IPS-15b (cell line): Measurements from ENCODE around the gene FGD3.

ENCODE experiments used
- H3K27me3 ChIP-seq: one replicate; pipeline ENCODE4 v1.6.1; 2013; ENCODE audit warnings: low read length; ENCODE audit not compliant: control insufficient read depth, insufficient read depth
- H3K36me3 ChIP-seq: one replicate; pipeline ENCODE4 v1.6.1; 2013; ENCODE audit warnings: low read length; ENCODE audit not compliant: control insufficient read depth, insufficient read depth
- H3K4me1 ChIP-seq: one replicate; pipeline ENCODE4 v1.6.1; 2013; ENCODE audit warnings: mild to moderate bottlenecking, low read length; ENCODE audit not compliant: control insufficient read depth, insufficient read depth
- H3K4me3 ChIP-seq: one replicate; pipeline ENCODE4 v1.5.1; 2013; ENCODE audit warnings: low read depth, low read length
- H3K9ac ChIP-seq: one replicate; pipeline ENCODE4 v1.6.1; 2013; ENCODE audit warnings: low read depth, mild to moderate bottlenecking, low read length
- H3K9me3 ChIP-seq: one replicate; pipeline ENCODE4 v1.6.1; 2013; ENCODE audit warnings: mild to moderate bottlenecking, low read length; ENCODE audit not compliant: control insufficient read depth, insufficient read depth

FGD3 gene

GRCh38 chr9:93065135-93065720 is 117.9 kb downstream of the FGD3 start:
- Histone ChIP-seq H3K4me3 (no peak overlapping the region), H3K36me3 (no peaks in the 10 kb centered on the region), H3K9me3 (no peaks in the 10 kb centered on the region), H3K4me1 (no peaks in the 10 kb centered on the region), H3K9ac (no peak overlapping the region), H3K27me3 (no peaks in the 10 kb centered on the region)

GRCh38 chr9:93066978-93067603 is 119.8 kb downstream of the FGD3 start:
- H3K9ac ChIP-seq, result no peak overlapping the region

GRCh38 chr9:93068956-93069355 is 121.6 kb downstream of the FGD3 start:
- Histone ChIP-seq H3K27me3 (no peaks in the 10 kb centered on the region), H3K9ac (no peak overlapping the region), H3K4me3 (no peak overlapping the region), H3K4me1 (no peaks in the 10 kb centered on the region), H3K36me3 (no peaks in the 10 kb centered on the region), H3K9me3 (no peaks in the 10 kb centered on the region)

More at GRCh38 chr9:93066978-93067603, 119.8 kb downstream of the FGD3 start:
- H3K36me3 ChIP-seq, result no peaks in the 10 kb centered on the region
- no peaks in the 10 kb centered on the region for H3K27me3 ChIP-seq
- H3K4me3 ChIP-seq, result no peak overlapping the region
- no peaks in the 10 kb centered on the region for H3K4me1 ChIP-seq
- H3K9me3 ChIP-seq, result no peaks in the 10 kb centered on the region

- H3K9ac ChIP-seq, result no peak overlapping the region
- no peaks in the 10 kb centered on the region for H3K27me3 ChIP-seq
- H3K4me1 ChIP-seq, result no peaks in the 10 kb centered on the region
- H3K4me3 ChIP-seq, result no peak overlapping the region
- H3K36me3 ChIP-seq, result no peaks in the 10 kb centered on the region
- H3K9me3 ChIP-seq, result no peaks in the 10 kb centered on the region
These were observed 124.1 kb downstream of the FGD3 start for GRCh38 chr9:93071464-93071863.

GRCh38 chr9:93072383-93072795 is 125.1 kb downstream of the FGD3 start:
- Histone ChIP-seq H3K4me1 (no peaks in the 10 kb centered on the region), H3K27me3 (no peaks in the 10 kb centered on the region), H3K9ac (no peak overlapping the region), H3K4me3 (no peak overlapping the region), H3K36me3 (no peaks in the 10 kb centered on the region), H3K9me3 (no peaks in the 10 kb centered on the region)

- no peaks in the 10 kb centered on the region for H3K36me3 ChIP-seq
- no peak overlapping the region for H3K9ac ChIP-seq
- H3K9me3 ChIP-seq, result no peaks in the 10 kb centered on the region
- H3K4me1 ChIP-seq, result no peaks in the 10 kb centered on the region
- no peaks in the 10 kb centered on the region for H3K27me3 ChIP-seq
- H3K4me3 ChIP-seq, result no peak overlapping the region
These were observed 128.9 kb downstream of the FGD3 start for GRCh38 chr9:93076101-93076791.

GRCh38 chr9:93076792-93077128 is 129.4 kb downstream of the FGD3 start:
- Histone ChIP-seq H3K27me3 (no peaks in the 10 kb centered on the region), H3K36me3 (no peaks in the 10 kb centered on the region), H3K9me3 (no peaks in the 10 kb centered on the region), H3K4me3 (no peak overlapping the region), H3K4me1 (no peaks in the 10 kb centered on the region), H3K9ac (no peak overlapping the region)

- H3K36me3 ChIP-seq, result no peaks in the 10 kb centered on the region
- no peak overlapping the region for H3K4me3 ChIP-seq
- no peaks in the 10 kb centered on the region for H3K4me1 ChIP-seq
- no peaks in the 10 kb centered on the region for H3K9me3 ChIP-seq
- no peaks in the 10 kb centered on the region for H3K27me3 ChIP-seq
- no peak overlapping the region for H3K9ac ChIP-seq
These were observed 130.0 kb downstream of the FGD3 start for GRCh38 chr9:93077367-93077766.

- Histone ChIP-seq H3K4me1 (no peaks in the 10 kb centered on the region), H3K27me3 (no peaks in the 10 kb centered on the region), H3K9ac (no peak overlapping the region), H3K9me3 (no peaks in the 10 kb centered on the region), H3K4me3 (no peak overlapping the region), H3K36me3 (no peaks in the 10 kb centered on the region)
These were observed 130.5 kb downstream of the FGD3 start for GRCh38 chr9:93077811-93078210.

- H3K27me3 ChIP-seq, result no peaks in the 10 kb centered on the region
- no peaks in the 10 kb centered on the region for H3K4me1 ChIP-seq
- H3K9ac ChIP-seq, result no peak overlapping the region
- H3K4me3 ChIP-seq, result no peak overlapping the region
- no peaks in the 10 kb centered on the region for H3K9me3 ChIP-seq
- no peaks in the 10 kb centered on the region for H3K36me3 ChIP-seq
These were observed 132.0 kb downstream of the FGD3 start for GRCh38 chr9:93079371-93079770.

- Histone ChIP-seq H3K9ac (no peak overlapping the region), H3K9me3 (no peaks in the 10 kb centered on the region), H3K4me1 (no peaks in the 10 kb centered on the region), H3K36me3 (no peaks in the 10 kb centered on the region), H3K27me3 (no peaks in the 10 kb centered on the region), H3K4me3 (no peak overlapping the region)
These were observed 133.1 kb downstream of the FGD3 start for GRCh38 chr9:93080406-93080805.

GRCh38 chr9:93081081-93081529 is 133.8 kb downstream of the FGD3 start:
- H3K9ac ChIP-seq, result no peak overlapping the region
- no peaks in the 10 kb centered on the region for H3K9me3 ChIP-seq
- no peak overlapping the region for H3K4me3 ChIP-seq
- H3K4me1 ChIP-seq, result no peaks in the 10 kb centered on the region
- no peaks in the 10 kb centered on the region for H3K27me3 ChIP-seq
- H3K36me3 ChIP-seq, result no peaks in the 10 kb centered on the region
